ENCODE results near the gene SLC27A1.

DNA sequence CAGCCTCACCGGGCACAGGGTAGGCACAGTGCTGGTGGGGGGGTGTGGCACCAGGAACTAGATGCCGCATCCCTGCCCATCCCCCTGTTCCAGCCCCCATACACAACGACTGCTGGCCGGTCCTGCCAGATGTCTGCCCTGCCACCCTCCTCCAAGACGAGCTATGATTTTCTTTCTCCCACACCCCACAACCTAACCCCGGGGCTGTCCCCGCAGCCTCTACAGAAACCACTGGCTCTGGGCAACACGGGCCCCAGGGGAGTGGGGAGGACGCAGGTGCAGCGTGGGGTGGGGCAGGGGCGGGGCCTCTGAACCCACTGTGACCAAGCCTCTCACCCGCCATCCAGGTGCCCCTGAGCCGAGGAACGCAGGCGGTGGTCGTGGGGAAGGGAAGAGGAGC is 56.6 kb downstream of the SLC27A1 start:
- TF ChIP-seq, protein P1, sequence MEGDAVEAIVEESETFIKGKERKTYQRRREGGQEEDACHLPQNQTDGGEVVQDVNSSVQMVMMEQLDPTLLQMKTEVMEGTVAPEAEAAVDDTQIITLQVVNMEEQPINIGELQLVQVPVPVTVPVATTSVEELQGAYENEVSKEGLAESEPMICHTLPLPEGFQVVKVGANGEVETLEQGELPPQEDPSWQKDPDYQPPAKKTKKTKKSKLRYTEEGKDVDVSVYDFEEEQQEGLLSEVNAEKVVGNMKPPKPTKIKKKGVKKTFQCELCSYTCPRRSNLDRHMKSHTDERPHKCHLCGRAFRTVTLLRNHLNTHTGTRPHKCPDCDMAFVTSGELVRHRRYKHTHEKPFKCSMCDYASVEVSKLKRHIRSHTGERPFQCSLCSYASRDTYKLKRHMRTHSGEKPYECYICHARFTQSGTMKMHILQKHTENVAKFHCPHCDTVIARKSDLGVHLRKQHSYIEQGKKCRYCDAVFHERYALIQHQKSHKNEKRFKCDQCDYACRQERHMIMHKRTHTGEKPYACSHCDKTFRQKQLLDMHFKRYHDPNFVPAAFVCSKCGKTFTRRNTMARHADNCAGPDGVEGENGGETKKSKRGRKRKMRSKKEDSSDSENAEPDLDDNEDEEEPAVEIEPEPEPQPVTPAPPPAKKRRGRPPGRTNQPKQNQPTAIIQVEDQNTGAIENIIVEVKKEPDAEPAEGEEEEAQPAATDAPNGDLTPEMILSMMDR (IDR thresholded peaks at IDR 0.05; ENCODE audit: low read depth, low read length, missing input control): no peak
- no peak for TF ChIP-seq RAD21 (IDR thresholded peaks at IDR 0.05)
- TF ChIP-seq MAX (IDR thresholded peaks at IDR 0.05): no peak
- no peak for TF ChIP-seq SP1 (IDR thresholded peaks at IDR 0.05)
- TF ChIP-seq TAF1 (conservative IDR thresholded peaks at IDR 0.05): no peak
- TF ChIP-seq HNF4G (IDR thresholded peaks at IDR 0.05): no peak
- no peak for TF ChIP-seq GABPA (IDR thresholded peaks at IDR 0.05 in 1 of 2, conservative IDR thresholded peaks at IDR 0.05 in 1 of 2)
- TF ChIP-seq, protein P2, sequence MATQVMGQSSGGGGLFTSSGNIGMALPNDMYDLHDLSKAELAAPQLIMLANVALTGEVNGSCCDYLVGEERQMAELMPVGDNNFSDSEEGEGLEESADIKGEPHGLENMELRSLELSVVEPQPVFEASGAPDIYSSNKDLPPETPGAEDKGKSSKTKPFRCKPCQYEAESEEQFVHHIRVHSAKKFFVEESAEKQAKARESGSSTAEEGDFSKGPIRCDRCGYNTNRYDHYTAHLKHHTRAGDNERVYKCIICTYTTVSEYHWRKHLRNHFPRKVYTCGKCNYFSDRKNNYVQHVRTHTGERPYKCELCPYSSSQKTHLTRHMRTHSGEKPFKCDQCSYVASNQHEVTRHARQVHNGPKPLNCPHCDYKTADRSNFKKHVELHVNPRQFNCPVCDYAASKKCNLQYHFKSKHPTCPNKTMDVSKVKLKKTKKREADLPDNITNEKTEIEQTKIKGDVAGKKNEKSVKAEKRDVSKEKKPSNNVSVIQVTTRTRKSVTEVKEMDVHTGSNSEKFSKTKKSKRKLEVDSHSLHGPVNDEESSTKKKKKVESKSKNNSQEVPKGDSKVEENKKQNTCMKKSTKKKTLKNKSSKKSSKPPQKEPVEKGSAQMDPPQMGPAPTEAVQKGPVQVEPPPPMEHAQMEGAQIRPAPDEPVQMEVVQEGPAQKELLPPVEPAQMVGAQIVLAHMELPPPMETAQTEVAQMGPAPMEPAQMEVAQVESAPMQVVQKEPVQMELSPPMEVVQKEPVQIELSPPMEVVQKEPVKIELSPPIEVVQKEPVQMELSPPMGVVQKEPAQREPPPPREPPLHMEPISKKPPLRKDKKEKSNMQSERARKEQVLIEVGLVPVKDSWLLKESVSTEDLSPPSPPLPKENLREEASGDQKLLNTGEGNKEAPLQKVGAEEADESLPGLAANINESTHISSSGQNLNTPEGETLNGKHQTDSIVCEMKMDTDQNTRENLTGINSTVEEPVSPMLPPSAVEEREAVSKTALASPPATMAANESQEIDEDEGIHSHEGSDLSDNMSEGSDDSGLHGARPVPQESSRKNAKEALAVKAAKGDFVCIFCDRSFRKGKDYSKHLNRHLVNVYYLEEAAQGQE (IDR thresholded peaks at IDR 0.05): no peak
- no peak for TF ChIP-seq EGR1 (IDR thresholded peaks at IDR 0.05; ENCODE audit: low read depth in 2 of 2)
- TF ChIP-seq, protein P3, sequence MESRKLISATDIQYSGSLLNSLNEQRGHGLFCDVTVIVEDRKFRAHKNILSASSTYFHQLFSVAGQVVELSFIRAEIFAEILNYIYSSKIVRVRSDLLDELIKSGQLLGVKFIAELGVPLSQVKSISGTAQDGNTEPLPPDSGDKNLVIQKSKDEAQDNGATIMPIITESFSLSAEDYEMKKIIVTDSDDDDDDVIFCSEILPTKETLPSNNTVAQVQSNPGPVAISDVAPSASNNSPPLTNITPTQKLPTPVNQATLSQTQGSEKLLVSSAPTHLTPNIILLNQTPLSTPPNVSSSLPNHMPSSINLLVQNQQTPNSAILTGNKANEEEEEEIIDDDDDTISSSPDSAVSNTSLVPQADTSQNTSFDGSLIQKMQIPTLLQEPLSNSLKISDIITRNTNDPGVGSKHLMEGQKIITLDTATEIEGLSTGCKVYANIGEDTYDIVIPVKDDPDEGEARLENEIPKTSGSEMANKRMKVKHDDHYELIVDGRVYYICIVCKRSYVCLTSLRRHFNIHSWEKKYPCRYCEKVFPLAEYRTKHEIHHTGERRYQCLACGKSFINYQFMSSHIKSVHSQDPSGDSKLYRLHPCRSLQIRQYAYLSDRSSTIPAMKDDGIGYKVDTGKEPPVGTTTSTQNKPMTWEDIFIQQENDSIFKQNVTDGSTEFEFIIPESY (IDR thresholded peaks at IDR 0.05): no peak
- no peak for TF ChIP-seq RXRA (IDR thresholded peaks at IDR 0.05)
- TF ChIP-seq YY1 (IDR thresholded peaks at IDR 0.05): no peak
- TF ChIP-seq JUND (IDR thresholded peaks at IDR 0.05): no peak

Measured in liver (tissue), 3 donors.